ENCODE data around the gene WSB1. TPM values are rescaled to one million over a fixed set of nuclear protein-coding genes. Genes with fewer than 3 reads are reported as not detected.

The WSB1 gene
- polyA plus RNA-seq, 1 of the 3 experiments (the other 2 are of a cell fraction): 261 TPM

GRCh38 chr17:27295945-27296344, 2.0 kb downstream of the WSB1 start:
- DNase-seq: no peak
- Histone ChIP-seq H3F3A (replicated peaks; ENCODE audit: insufficient read depth) (peaks cover 11% of the 10 kb centered on the region), H3K27ac (ENCODE audit: low read depth in 2 of 2, low read length in 1 of 2) (peak overlapping the region; percentile 34 to 99), H2AFZ (ENCODE audit: low read depth) (no peak overlapping the region), H4K20me1 (ENCODE audit: insufficient read depth) (peaks cover 58% of the 10 kb centered on the region), H3K9me2 (no peaks in the 10 kb centered on the region), H3K4me1 (ENCODE audit: control insufficient read depth in 1 of 2, insufficient read depth in 2 of 2, low read depth in 1 of 2, low read length in 1 of 2) (peaks cover 5 to 12% of the 10 kb centered on the region in 2 experiments; a peak in 3 of 4 replicates), H3K27me3 (ENCODE audit: insufficient read depth) (no peaks in the 10 kb centered on the region), H3K4me3 (ENCODE audit: low read depth in 2 of 2, low read length in 1 of 2) (peak overlapping the region; percentile 78 to 87), H3K36me3 (replicated peaks in 1 of 2; ENCODE audit: control insufficient read depth in 1 of 2, insufficient read depth in 2 of 2, low read length in 1 of 2) (peaks cover 0 to 8% of the 10 kb centered on the region in 2 experiments), H3K79me2 (ENCODE audit: insufficient read depth) (peaks cover 70% of the 10 kb centered on the region), H3K9ac (peak overlapping the region; percentile 100), H3K4me2 (peak overlapping the region; percentile 79), H3K9me3 (no peaks in the 10 kb centered on the region)
- POLR2A ChIA-PET: interaction anchor here (1.9 kb wide), 1 partner anchor 207 kb away, joined by 5 read pairs; no protein-coding TSS in a partner anchor
- TF ChIP-seq TAF1 (IDR thresholded peaks at IDR 0.05; ENCODE audit: borderline replicate concordance, low read depth, low read length) (no peak), MXI1 (IDR thresholded peaks at IDR 0.05; ENCODE audit: low read depth, low read length) (no peak), SIN3A (IDR thresholded peaks at IDR 0.05; ENCODE audit: borderline replicate concordance, low read depth, low read length) (no peak), ELF1 (IDR thresholded peaks at IDR 0.05) (no peak), NRF1 (IDR thresholded peaks at IDR 0.05; ENCODE audit: low read depth, low read length) (no peak), NFIC (IDR thresholded peaks at IDR 0.05; ENCODE audit: borderline replicate concordance) (no peak), EP300 (IDR thresholded peaks at IDR 0.05; ENCODE audit: borderline replicate concordance in 1 of 2, low read depth in 1 of 2, low read length in 1 of 2) (no peak), RAD21 (IDR thresholded peaks at IDR 0.05; ENCODE audit: low read length) (no peak), TCF12 (IDR thresholded peaks at IDR 0.05) (no peak), YY1 (IDR thresholded peaks at IDR 0.05; ENCODE audit: low read depth) (no peak)
- 19% methylated on average over 10 of the region's 10 CpGs for WGBS (ENCODE audit: low lambda C conversion rate)
- CTCF ChIA-PET: interaction anchor here (0.9 to 4.1 kb wide), 4 partner anchors 10 to 85 kb away, joined by 3 to 19 read pairs (median 4); no protein-coding TSS in a partner anchor

GRCh38 chr17:27296428-27296979, 2.6 kb downstream of the WSB1 start:
- H3K9me3 ChIP-seq: no peaks in the 10 kb centered on the region
- no peak for DNase-seq
- POLR2A ChIA-PET: no interaction called here
- TF ChIP-seq SMC3 (IDR thresholded peaks at IDR 0.05; ENCODE audit: low read depth, low read length) (no peak), ELF1 (IDR thresholded peaks at IDR 0.05) (no peak), TCF12 (IDR thresholded peaks at IDR 0.05) (peak; percentile 18; the same call in 1 of the 2 replicates)
- no peaks in the 10 kb centered on the region for H3K9me2 ChIP-seq
- 10% methylated on average over 2 of the region's 2 CpGs for WGBS (ENCODE audit: low lambda C conversion rate)
- H2AFZ ChIP-seq (ENCODE audit: low read depth): no peak overlapping the region
- peak overlapping the region; percentile 100 for H3K9ac ChIP-seq
- H3K36me3 ChIP-seq (replicated peaks in 1 of 2; ENCODE audit: control insufficient read depth in 1 of 2, insufficient read depth in 2 of 2, low read length in 1 of 2): peaks cover 0 to 8% of the 10 kb centered on the region in 2 experiments
- peak overlapping the region; percentile 34 to 99 for H3K27ac ChIP-seq (ENCODE audit: low read depth in 2 of 2, low read length in 1 of 2)
- H3K4me3 ChIP-seq (ENCODE audit: low read depth in 2 of 2, low read length in 1 of 2): peak overlapping the region; percentile 78 to 87; a peak in 3 of 4 replicates
- no peaks in the 10 kb centered on the region for H3K27me3 ChIP-seq (ENCODE audit: insufficient read depth)
- peak overlapping the region; percentile 79 for H3K4me2 ChIP-seq
- peaks cover 11% of the 10 kb centered on the region for H3F3A ChIP-seq (replicated peaks; ENCODE audit: insufficient read depth)
- CTCF ChIA-PET: interaction anchor here (0.9 to 4.1 kb wide), 4 partner anchors 9 to 84 kb away, joined by 3 to 19 read pairs (median 4); no protein-coding TSS in a partner anchor
- peaks cover 75% of the 10 kb centered on the region for H3K79me2 ChIP-seq (ENCODE audit: insufficient read depth)
- H3K4me1 ChIP-seq (ENCODE audit: control insufficient read depth in 1 of 2, insufficient read depth in 2 of 2, low read depth in 1 of 2, low read length in 1 of 2): peaks cover 5 to 12% of the 10 kb centered on the region in 2 experiments; a peak in 3 of 4 replicates
- peaks cover 64% of the 10 kb centered on the region for H4K20me1 ChIP-seq (ENCODE audit: insufficient read depth)
